DMS 273 treated with DMSO at 0.1 percent for 48 hours (cell line): ENCODE results near the gene KLHL10.

ENCODE experiments used
- DNase-seq: peaks from one replicate; lab custom pipeline; 2025; lab: John Stamatoyannopoulos, UW

The KLHL10 gene

GRCh38 chr17:41895617-41896016, 58.0 kb downstream of the KLHL10 start:
- no peak for DNase-seq

DNA sequence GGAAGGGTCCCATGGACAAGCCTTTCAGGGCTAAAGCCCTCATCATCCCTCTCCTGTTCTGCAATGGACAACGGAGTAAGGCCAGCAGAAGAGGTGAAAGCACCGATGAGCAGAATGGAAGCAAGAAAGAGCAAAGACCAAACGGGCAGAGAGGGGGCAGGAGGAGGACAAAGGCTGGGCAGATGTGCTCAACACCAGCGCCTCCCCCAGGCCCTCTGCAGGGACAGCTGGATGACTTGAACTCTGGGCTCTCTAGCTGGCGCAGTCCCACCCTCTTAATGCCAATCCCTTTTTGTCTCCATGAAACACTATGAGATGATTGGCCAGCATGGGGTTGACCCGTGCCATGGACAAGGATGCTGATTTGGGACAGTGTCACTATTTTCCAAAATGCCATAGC, 59.1 kb downstream of the KLHL10 start:
- no peak for DNase-seq
